ENCODE results near the gene VWC2. TPM values are rescaled to one million over a fixed set of nuclear protein-coding genes. Genes with fewer than 3 reads are reported as not detected.

VWC2 gene
- total and polyA plus RNA-seq, 2 of the 13 experiments (the other 11 are each of a cell fraction or from before 2014, with no cell fraction given) = not detected

- H3K36me3 ChIP-seq (replicated peaks in 1 of 2; ENCODE audit: control insufficient read depth in 1 of 2, insufficient read depth in 2 of 2, low read length in 2 of 2) = no peaks in the 10 kb centered on the region
- H4K20me1 ChIP-seq (ENCODE audit: insufficient read depth, low read length) = no peaks in the 10 kb centered on the region
- peaks cover 16% of the 10 kb centered on the region; the same call in 1 of the 2 replicates for H3K9me3 ChIP-seq (ENCODE audit: low read length)
- no peaks in the 10 kb centered on the region for H3K4me1 ChIP-seq (ENCODE audit: insufficient read depth, low read length)
- DNase-seq (ENCODE audit: low spot score) = no peak
- intact Hi-C loops (cut with micrococcal nuclease; ENCODE audit: unreplicated experiment) (no loop called here), in situ Hi-C loops (cut with HindIII; ENCODE audit: extremely low pct_ligation_motif_present, low pct_unique_long_range_greater_than_20kb) (no loop called here)
- ChIA-PET CTCF (ENCODE audit: low intra/inter-chr PET ratio, low total read pairs) (no interaction called here), POLR2A (no interaction called here)
- TF ChIP-seq ATM (IDR thresholded peaks at IDR 0.05; ENCODE audit: borderline replicate concordance) (no peak), ZNF235 (CRISPR knock-in tag; IDR thresholded peaks at IDR 0.05; ENCODE audit: borderline replicate concordance) (no peak), TBX3 (IDR thresholded peaks at IDR 0.05; ENCODE audit: borderline replicate concordance) (no peak), CCAR2 (optimal IDR thresholded peaks at IDR 0.05; ENCODE audit: low read depth, low read length) (no peak), TSC22D2 (CRISPR knock-in tag; IDR thresholded peaks at IDR 0.05; ENCODE audit: borderline replicate concordance) (no peak), ZNF20 (CRISPR knock-in tag; IDR thresholded peaks at IDR 0.05) (no peak), ZNF883 (CRISPR knock-in tag; IDR thresholded peaks at IDR 0.05; ENCODE audit: not compliant biosample characterization) (no peak), ZNF460 (CRISPR knock-in tag; IDR thresholded peaks at IDR 0.05; ENCODE audit: borderline replicate concordance) (no peak), PHF5A (CRISPR knock-in tag; IDR thresholded peaks at IDR 0.05; ENCODE audit: low read depth, unreplicated experiment) (no peak), ZNF800 (CRISPR knock-in tag; IDR thresholded peaks at IDR 0.05) (no peak), ZBTB2 (CRISPR knock-in tag; IDR thresholded peaks at IDR 0.05; ENCODE audit: low read depth) (no peak)
- H3K9ac ChIP-seq (ENCODE audit: insufficient read depth, low read depth, low read length) = no peak overlapping the region
- FAIRE-seq = no peak
- no peak overlapping the region for H3K4me3 ChIP-seq (replicated peaks in 1 of 3; ENCODE audit: insufficient read depth in 1 of 3, low read depth in 2 of 3, low read length in 3 of 3)
- no peak overlapping the region for H3K27ac ChIP-seq (ENCODE audit: extremely low read length, insufficient read depth, low read length)
- no peaks in the 10 kb centered on the region for H3K27me3 ChIP-seq (ENCODE audit: control insufficient read depth in 1 of 2, insufficient read depth in 2 of 2, low read length in 2 of 2)
- no peaks in the 10 kb centered on the region for H3K79me2 ChIP-seq (ENCODE audit: insufficient read depth, low read length)
- no peak overlapping the region for H2AFZ ChIP-seq (ENCODE audit: low read length)
- ATAC-seq = no peak
- no TSS peak for BruUV-seq (replicated peaks)
- no peak overlapping the region for H3K4me2 ChIP-seq (ENCODE audit: low read depth, low read length)
Measured at GRCh38 chr7:49724071-49724470, 49.4 kb upstream of the VWC2 start.

All from HepG2 (cell line).